ENCODE measurements around the gene DGKD.

The DGKD gene

DNA sequence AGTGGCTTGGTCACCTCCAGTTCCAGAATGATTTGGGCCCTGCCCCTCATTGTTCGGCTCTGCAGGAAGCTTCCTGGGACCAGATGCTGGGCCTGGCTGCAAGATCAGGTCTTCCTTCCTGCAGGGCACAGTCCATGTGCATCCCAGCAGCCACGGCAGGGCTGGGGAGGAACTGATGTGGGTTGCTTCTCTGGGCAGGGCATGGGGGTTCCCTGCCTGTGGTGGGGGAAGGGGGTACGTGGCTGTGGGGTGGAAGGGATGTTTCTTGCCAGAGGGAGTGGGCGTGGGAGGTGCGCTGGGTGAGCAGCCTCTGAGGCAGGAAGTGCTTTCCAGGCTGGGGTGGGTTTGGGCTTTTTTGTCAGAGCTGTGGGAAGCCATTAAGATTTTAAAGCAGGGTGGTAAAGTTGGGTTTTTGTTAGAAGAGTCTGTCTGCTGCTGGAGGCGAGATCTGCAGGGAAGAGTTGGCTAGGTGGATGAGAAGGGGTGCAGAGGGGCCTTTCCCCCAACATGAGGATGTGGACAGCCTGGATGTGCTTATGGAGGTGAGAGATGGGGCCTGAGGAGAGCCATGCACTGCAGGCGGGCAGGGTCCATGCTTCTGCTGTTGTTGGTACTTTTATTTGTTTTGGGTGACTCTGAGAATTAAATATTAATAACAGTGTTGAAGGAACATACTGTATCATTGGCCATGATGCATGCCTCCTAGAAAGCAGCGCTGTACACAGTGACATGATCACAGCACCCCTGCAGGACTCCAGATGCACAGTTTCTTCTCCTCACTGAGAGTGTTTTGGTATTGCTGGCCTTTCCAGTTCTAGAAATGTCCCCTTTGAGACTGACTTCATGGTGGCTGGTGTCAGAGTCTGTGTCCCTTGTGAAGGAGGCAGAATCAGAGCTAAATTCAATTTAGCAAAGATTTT is 45.3 kb downstream of the DGKD start:
- intact Hi-C loops (cut with DNase I): no loop called here
- peak in 1 of 42 donors; percentile 11 for DNase-seq

DNA sequence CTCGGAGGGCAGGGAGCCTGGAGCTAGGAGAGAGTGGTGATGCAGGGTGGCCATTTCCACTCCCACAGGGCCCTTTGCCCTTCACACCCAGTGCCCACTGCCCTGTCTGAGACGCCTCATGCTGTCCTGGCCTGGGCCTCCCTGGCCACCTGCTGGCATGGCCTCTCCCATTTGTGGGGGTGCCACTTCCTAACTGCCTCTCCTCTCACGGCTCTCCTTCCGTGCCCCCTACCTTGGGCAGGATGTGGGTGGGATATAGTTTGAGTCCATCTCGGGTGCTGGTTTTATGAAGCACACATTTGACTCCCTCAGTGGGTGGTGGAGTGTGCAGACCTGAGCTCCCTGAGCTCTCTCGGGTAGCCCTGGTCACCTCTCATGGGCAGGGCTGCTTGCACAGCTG is 46.0 kb downstream of the DGKD start:
- DNase-seq: no peak
- intact Hi-C loops (cut with DNase I): no loop called here

DNA sequence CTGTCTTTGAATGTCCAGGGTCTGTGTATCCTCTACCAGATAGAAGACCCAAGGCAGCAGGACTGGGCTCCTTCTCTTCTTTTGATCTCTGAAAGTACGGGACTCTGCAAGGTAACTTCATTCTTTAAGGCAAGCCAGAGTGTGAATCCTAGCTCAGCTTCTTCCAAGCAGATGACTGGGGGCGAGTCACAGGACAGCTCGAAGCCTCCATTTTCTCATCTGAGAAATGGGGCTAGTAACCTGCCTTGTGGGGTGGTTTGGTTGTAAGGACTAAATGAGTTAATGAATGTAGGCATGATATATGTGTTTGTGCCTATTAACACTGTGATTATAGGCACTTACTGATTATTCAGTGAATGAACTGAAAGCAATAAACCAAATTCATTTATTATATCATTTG is 46.7 kb downstream of the DGKD start:
- intact Hi-C loops (cut with DNase I): no loop called here
- DNase-seq: peak in 1 of 42 donors; percentile 2

DNA sequence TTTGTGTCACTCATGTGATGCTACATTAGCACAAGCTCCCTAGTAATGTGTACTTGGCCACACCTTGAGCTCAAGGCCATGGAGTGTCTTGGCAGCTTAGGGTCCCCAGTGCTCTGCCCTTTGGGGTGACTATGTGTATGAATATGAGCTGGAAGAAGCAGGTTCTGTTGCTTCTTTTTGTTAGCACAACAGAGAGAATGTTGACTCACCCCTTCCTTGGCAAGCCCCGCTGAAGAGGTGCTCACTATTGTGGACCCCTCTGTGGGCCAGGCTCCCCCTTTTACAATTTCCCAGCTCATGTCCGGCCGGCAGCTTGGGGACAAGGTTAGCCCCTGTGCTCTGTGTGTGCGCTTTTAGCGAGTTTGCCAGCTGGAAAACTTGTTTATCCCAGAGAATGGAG is 48.1 kb downstream of the DGKD start:
- DNase-seq: peak in 1 of 42 donors; percentile 10
- intact Hi-C loops (cut with DNase I): no loop called here

DNA sequence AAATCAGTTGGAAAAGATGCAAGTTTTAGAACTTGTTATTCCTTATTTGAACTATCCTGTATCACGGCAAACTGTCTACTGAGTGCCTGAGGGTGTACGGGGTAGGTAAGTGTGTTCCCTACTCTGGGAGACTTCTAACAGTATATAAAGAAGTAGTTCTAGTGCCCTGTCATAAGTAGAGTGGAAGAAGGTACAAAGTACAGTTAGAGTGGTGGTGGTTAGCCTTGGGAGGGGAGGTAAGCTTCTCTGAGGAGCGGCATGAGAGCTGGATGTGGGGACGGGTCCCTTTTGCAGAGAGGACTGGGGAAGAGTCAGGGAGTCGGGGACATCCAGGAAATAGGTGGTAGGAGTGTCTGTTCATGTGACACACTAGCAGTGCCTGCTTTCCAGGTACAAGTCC is 48.5 kb downstream of the DGKD start:
- intact Hi-C loops (cut with DNase I): no loop called here
- DNase-seq: peak in 1 of 42 donors; percentile 1

DNA sequence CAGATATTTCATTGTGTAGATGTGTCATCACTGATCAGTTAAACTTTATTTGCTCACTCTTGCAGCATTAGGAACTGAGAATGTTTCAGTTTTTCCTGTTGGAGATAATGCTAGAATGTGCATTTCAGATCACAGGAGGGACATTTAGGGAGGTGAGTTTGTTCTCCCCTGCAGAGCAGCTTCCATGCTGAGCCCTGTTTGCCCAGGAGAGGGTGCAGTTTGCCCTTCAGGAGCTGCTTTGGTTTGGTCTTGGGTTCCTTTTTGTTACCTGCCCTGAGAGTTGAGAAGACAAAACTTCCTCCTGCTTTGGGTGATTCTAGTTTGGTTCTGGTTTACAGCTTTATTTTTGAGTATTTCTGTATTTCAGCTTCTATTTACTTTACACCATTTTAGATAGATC is 49.9 kb downstream of the DGKD start:
- peak in 5 of 42 donors; percentile 24 to 58 (median 38) for DNase-seq
- intact Hi-C loops (cut with DNase I): no loop called here

DNA sequence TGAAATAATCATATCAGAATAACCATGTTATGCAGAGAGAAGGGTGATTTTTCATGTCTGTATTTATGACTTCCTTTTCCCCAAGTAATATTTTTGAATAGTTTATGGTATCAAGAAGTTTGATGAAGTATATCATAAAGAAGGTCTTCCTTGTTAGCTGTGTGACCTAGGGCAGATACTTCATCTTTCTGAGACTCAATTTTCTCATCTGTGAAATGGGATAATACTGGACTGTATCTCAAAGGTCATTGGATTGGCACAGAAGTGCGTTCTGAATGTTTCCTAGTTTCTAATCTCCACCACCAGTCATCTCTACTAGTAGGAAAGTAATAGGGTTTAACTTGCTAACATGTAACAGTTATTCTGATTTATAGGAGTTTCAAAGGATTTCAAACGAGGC is 52.6 kb downstream of the DGKD start:
- intact Hi-C loops (cut with DNase I): no loop called here

DNA sequence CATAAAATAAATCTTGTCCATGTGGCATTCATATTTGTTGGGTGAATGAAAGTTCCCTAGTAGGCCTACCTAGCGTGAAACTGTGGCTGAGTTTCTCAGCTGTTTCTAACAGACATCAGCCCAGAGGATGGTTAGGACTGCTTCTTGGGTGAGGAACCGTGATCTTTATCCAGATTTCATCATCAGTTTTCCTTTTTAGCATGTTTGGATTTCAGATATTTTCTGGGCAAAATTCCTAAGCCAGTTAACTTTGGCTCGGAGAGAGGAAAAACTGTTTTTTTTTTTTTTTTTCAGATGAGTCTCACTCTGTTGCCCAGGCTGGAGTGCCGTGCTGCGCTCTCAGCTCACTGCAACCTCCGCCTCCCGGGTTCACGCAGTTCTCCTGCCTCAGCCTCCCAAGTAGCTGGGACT is 53.5 kb downstream of the DGKD start:
- no peak for DNase-seq
- intact Hi-C loops (cut with DNase I): no loop called here

More for the DNA sequence above, 52.6 kb downstream of the DGKD start:
- DNase-seq: no peak

DNA sequence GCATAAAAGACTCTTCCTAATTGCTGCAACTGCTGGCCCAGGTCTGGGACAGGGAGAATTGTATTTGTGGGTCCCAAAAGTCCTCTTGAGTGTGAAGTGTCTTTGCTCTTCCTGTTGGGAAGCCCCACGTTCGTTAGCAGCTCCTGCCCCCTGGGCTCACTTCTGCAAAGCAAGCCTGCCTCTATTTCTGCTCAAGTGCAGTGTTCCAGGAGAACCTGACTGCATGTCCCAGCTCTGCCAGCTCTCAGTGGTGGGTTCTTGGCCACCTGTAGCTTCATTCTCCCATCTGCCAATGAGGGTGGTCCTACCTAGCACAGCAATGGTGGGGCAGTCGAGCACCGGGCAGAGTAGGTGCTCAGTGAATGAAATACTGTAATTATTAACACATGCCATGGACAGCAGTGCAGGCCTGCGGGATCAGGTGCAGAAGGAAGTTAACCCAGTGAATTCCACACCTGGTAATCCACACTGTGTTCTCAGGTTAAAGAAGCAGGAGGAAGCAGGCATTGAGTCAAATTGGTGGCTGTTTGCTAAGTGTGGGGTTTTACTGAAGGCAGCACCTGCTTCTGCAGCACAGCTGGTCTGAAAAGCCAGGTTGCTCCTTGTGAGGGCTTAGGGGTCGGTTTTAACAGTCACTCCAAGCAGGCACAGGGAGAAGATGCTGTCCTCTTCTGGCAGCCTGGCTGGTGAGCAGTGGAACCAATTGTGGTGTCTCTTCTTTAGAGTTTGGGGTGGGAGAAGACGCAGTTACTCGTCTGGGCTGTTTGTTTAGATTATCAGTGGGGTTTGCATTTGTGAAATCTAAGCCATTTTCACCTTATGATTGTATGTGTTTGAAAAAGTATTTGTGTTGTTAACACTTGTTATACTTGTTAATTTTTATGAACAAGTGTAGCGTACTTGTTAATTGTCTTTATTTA is 54.3 kb downstream of the DGKD start:
- intact Hi-C loops (cut with DNase I): no loop called here
- peak in 1 of 42 donors; percentile 22 for DNase-seq

DNA sequence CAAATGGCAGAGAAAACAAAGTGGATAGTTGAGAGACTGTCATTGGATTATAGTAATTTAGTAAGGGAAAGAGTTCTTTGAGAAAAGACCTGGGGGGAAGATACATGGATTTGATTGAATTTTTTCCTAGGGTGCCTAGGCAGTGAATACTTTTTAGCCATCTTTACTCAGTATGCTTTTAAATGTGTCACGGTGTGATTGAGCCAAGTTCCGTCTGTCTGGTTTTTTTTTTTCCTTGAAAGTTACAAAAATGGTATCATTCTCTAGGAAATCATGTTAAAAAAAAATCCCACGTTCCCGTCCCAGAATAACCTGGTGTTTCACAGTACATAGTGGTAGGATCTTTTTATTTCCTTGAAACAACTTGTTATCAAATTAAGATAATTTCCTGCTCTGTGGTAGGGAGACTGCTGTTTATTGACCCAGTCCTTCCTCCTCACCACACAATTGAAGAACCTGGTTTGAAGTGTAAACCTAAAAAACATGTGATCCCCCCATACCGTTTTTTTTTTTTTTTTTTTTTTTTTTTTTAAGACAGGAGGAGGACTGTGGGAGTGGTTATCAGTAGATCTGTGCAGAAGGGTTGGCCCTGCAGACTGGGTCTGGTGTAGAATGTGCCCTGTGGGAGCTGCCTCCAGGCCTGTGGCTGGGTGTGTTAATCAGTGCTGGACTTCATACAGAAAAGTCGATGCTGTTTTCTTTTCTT is 55.1 kb downstream of the DGKD start:
- peak in 1 of 42 donors; percentile 40 for DNase-seq

DNA sequence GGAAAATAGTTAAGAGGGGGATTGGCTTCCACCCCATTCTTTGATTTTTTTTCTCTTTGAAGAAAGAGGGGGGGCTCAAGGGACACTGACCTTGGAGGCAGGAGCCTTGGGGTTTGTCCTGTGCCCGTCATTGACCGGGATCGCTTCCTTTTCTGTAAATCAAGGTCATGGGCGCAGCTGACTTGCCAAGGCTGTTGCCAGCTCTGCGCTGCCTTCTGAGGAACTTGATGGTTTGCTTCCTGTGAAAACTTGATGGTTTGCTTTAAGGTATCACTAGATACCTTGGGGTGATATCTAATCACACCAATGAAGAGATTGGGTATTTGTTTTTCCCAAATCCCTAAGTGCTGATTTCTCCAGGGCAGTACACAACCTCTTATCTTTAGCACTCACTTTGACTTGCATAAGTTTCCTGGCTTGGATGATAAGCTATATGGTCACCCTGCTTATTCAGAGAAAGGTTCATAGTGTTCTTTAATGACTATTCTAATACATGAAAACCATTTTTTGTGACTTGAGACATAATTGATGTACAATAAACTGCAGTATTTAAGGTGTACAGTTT is 56.0 kb downstream of the DGKD start:
- intact Hi-C loops (cut with DNase I): no loop called here
- DNase-seq: peak in 1 of 42 donors; percentile 8

More for the DNA sequence above, 55.1 kb downstream of the DGKD start:
- intact Hi-C loops (cut with DNase I): no loop called here

DNA sequence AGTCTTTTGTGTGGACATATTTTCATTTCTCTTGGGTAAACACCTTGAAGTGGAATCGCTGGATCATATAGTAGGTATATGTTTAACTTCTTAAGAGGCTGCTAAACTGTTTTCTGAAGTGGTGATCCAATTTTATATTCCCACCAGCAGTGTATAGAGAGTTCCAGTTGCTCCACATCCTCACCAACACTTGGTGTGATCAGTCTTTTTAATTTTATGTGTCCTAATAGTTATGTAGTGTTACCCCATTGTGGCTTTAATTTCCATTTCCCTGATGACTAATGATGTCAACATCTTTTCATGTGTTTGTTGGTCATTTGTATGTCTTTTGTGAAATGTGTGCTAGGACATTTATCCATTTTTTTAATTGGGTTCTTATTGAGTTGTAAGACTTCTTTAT is 56.9 kb downstream of the DGKD start:
- no peak for DNase-seq
- intact Hi-C loops (cut with DNase I): no loop called here

DNA sequence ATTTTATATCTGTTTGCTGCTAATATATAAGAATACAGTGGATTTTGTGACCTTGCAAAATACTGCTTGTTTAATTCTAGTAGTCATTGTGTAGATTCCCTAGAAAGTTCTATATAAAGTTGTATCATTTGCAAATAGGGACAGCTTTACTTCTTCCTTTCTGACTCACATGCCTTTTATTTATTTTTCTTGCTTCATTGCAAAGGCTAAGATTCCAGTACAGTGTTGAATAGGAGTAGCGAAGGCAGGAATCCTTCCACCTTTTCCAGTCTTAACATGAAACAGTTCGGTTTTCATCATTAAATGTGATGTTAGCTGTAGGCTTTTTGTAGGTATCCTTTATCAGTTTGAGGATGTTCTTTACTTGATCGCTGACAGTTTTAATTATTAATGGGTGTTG is 58.1 kb downstream of the DGKD start:
- intact Hi-C loops (cut with DNase I): no loop called here

DNA sequence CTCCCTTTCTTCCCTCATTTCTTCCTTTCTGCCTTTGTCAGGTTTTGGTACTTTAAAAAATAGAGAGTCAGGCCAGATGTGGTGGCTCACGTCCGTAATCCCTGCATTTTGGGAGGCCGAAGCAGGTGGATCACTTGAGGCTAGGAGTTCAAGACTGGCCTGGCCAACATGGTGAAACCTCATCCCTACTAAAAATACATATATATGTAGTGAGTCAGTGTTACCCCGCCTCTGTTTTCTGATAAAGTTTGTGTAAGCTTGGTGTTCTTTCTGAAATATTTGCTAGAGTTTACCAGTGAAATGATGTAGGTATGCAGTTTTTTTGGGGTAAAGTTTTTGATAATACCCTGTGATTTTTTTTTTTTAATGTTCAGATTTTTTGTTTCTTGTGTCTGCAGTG is 58.8 kb downstream of the DGKD start:
- intact Hi-C loops (cut with DNase I): no loop called here
- DNase-seq: peak in 1 of 42 donors; percentile 24

More for the DNA sequence above, 58.1 kb downstream of the DGKD start:
- DNase-seq: no peak

DNA sequence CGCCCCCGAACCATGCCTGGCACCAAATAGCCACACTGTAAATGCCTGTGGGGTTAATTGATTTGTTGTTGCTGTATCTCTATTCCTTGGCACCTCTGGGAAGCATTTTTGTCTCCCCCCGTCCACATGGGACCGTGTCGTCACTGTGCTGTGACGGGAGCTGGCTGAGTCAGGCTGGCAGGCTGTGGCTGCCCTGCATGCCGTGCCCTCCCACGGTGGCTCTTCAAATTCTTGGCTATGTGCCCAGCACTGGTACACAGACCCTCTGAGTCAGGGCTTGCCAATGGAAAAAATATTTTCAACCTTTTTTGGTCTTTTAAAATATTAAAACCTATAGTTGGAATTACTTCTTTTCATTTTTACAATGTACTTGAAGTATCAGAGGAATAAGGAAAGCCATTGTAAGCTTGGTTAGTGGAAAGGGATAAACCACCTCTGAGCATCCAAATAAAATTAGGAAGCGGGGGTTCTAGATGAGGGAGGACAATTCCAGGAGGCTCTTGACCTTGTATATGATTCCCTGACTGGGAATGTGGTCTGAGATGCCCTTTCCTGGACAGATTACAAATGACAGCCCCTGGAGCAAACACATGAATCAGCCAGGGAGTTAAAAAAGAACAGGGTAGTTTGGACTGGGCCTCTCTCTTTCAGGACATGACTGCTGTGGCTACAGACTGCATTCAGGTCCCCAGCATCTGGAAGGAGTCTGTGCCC is 59.4 kb downstream of the DGKD start:
- DNase-seq: peak in 40 of 42 donors; percentile 13 to 88 (median 53)
- intact Hi-C loops (cut with DNase I): no loop called here

DNA sequence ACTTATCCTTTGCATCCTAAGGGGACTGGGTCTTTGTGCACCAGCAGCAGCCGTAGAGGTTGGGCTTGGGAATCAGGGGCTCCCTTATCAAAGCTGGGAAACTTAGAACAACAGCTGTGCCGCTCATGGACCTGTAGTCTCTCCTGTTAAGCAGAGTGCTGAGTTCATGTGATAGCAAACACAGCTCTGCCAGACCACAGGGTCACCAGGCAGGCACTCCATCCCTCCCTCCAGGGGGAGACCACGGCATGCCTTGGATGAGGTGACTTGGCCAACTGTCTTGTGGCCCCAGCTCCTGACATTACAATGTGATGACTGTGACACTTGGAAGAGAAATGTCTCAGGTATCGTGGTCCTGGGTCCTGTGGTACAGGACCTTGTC is 60.0 kb downstream of the DGKD start:
- DNase-seq: peak in 1 of 42 donors; percentile 37
- intact Hi-C loops (cut with DNase I): no loop called here

DNA sequence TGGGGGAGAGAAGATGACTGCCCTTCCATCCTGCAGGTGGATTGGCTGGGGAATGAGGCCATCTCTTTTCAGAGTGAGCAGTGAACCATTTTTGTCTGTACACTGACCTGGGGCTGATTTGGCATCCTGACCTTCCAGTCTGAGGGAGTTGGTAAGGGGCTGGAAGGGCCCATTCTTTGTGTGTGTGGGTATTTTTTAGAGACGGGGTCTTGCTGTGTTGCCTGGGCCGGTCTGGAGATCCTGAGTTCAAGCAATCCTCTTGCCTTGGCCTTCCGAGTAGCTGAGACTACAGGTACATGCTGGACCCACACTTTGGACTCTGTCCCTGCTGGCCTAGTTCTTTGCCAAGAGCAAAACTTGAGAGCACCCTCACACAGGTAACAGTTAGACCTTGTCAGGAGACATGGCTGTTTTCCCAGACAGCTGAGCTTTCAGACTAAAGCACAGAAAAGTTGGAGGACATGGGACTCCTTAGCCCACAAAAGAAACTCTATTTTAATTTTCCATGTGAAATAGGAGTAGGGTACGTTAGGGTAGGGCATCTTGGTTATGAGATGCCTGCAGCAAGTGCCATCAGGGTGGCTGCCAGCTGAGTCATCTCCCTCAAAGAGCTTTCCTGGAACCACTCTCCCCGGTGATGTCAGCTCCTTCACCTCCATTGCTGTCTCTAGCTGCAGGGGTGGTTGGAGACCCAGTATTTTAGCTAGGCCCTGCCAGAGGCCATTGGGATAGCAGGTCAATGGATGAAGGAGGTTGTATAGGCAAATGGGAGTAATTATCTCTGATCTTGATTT is 60.7 kb downstream of the DGKD start:
- DNase-seq: peak in 6 of 42 donors; percentile 21 to 61 (median 48)
- intact Hi-C loops (cut with DNase I): no loop called here

All from head of caudate nucleus (tissue), 42 donors.